Measurements from ENCODE around the gene TCFL5. TPM values are rescaled to one million over a fixed set of nuclear protein-coding genes. Genes with fewer than 3 reads are reported as not detected.

The TCFL5 gene
- total and polyA plus RNA-seq, 12 donors, result 3.5 to 12.0 (median 5.5) TPM

- Histone ChIP-seq H3K27ac (peak overlapping the region in 1 of 5 donors; percentile 64), H3K4me3 (peak overlapping the region in 2 of 4 donors; percentile 10 to 57), H3K9me3 (replicated peaks in 1 of 3) (no peaks in the 10 kb centered on the region), H3K36me3 (replicated peaks in 1 of 2) (no peaks in the 10 kb centered on the region), H3K4me1 (replicated peaks in 1 of 2) (peaks cover 7 to 8% of the 10 kb centered on the region in 2 donors), H3K27me3 (no peaks in the 10 kb centered on the region)
- intact Hi-C loops (cut with DNase I), result no loop called here
- peak in 3 of 7 donors; percentile 35 to 82 (median 77) for DNase-seq
- WGBS, 4 donors, result 22 to 28% (median 26%) methylated on average over 12 to 34 of the region's 36 CpGs
- TF ChIP-seq CTCF (IDR thresholded peaks at IDR 0.05), result no peak
- TF ChIP-seq POLR2A (IDR thresholded peaks at IDR 0.05), result no peak
These were observed 36.9 kb downstream of the TCFL5 start for GRCh38 chr20:62824476-62825332.

GRCh38 chr20:62823688-62824475 is 37.7 kb downstream of the TCFL5 start:
- Histone ChIP-seq H3K27me3 (no peaks in the 10 kb centered on the region), H3K4me1 (replicated peaks in 1 of 2) (peaks cover 8 to 15% of the 10 kb centered on the region in 2 donors), H3K4me3 (peak overlapping the region in 1 of 4 donors; percentile 57), H3K27ac (no peak overlapping the region), H3K9me3 (replicated peaks in 1 of 3) (no peaks in the 10 kb centered on the region), H3K36me3 (replicated peaks in 1 of 2) (no peaks in the 10 kb centered on the region)
- 80 to 88% (median 82%) methylated on average over 10 to 38 of the region's 38 CpGs for WGBS, 4 donors
- TF ChIP-seq CTCF (IDR thresholded peaks at IDR 0.05) (no peak), POLR2A (IDR thresholded peaks at IDR 0.05) (no peak)
- peak in 1 of 7 donors; percentile 8 for DNase-seq
- intact Hi-C loops (cut with DNase I), result no loop called here

- H3K4me1 ChIP-seq (replicated peaks in 1 of 2), result peaks cover 8 to 23% of the 10 kb centered on the region in 2 donors
- DNase-seq, result peak in 6 of 7 donors; percentile 71 to 85 (median 80)
- no peak overlapping the region for H3K27ac ChIP-seq
- H3K36me3 ChIP-seq (replicated peaks in 1 of 2), result no peaks in the 10 kb centered on the region
- TF ChIP-seq CTCF (IDR thresholded peaks at IDR 0.05) (peak in 5 of 6 experiments; percentile 32 to 49 (median 41)), POLR2A (IDR thresholded peaks at IDR 0.05) (no peak)
- H3K9me3 ChIP-seq (replicated peaks in 1 of 3), result no peaks in the 10 kb centered on the region
- intact Hi-C loops (cut with DNase I), result no loop called here
- 71 to 84% (median 81%) methylated on average over 15 to 24 of the region's 24 CpGs for WGBS, 4 donors
- no peaks in the 10 kb centered on the region for H3K27me3 ChIP-seq
- H3K4me3 ChIP-seq, result no peak overlapping the region
These were observed 38.6 kb downstream of the TCFL5 start for GRCh38 chr20:62822788-62823651.

All from adrenal gland (tissue), 12 donors.